HG03135 (cell line): ENCODE measurements around the gene GPC3.
"Not testable (repeated sequence)": the region's sequence is repeated elsewhere in the genome, so short reads cannot be mapped to it uniquely, and the experiment has no call there.

Experiments
- ATAC-seq: cut with Tn5 transposase; IDR thresholded peaks from one replicate; pipeline ENCODE4 v1.9.1; 2021; ENCODE audit warnings: mild to moderate bottlenecking, moderate library complexity; ENCODE audit not compliant: unreplicated experiment

GPC3 gene

GRCh38 chrX:133655275-133656265 lies 329.8 kb downstream of the GPC3 start:
- no peak for ATAC-seq

DNA sequence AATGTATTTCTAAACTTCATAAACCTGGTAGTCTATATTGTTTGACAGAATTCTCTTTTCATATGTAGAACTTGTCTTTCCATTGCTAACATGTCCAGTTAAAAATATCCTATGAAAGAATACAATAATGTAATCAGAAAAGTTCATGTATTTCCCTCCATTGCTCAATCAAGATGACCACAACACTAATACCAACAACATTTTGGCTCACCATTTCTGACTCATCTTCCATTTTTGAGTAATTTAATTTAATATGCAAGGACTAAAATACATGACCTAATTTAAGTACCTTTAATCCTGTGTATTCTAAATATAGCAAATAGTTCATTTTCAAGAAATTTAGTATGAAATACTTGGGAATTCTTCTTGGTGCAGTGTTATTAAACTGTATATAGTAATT lies 330.6 kb downstream of the GPC3 start:
- ATAC-seq, result no peak

DNA sequence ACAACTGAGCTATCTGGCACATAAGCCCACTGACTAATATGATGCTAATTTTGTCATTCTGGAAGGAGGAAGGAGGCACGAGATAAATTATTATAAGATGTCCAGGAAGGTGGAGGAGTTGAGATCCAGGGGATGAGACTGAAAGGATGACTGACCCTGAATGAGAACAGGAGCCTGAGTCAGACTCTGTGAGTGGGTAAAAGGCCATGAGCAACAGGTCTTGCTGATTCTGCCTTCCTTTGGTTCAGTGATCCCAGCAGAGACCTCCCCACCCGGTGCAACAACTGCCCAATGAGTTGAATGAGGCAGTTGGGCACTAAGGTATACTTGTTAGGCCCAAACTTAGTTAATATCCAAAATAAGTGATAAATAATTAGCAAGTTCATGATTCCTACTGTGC lies 332.0 kb downstream of the GPC3 start:
- no peak for ATAC-seq

- no peak for ATAC-seq
Observed at GRCh38 chrX:133652185-133652584, 333.2 kb downstream of the GPC3 start.

GRCh38 chrX:133650239-133650638 lies 335.2 kb downstream of the GPC3 start:
- no peak for ATAC-seq

DNA sequence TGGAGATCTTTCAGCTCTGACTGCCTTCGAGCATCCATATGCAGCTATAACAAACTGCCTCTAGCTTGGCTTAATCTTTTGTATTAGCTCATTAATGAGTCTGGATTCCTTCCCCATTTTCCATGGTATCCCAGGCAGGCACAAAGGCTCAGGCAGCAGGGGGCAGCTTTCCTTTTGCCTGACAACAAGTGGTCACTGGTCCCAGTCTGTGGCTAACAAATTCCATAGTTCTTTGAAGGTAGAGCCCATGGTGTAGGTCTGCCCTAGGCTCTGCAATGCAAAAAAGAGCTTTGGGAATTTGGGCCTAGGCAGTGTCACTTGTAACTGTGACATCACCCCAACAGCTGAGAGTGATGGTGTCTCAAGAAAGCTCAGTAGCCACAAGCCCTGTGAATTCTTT lies 335.7 kb downstream of the GPC3 start:
- no peak for ATAC-seq

DNA sequence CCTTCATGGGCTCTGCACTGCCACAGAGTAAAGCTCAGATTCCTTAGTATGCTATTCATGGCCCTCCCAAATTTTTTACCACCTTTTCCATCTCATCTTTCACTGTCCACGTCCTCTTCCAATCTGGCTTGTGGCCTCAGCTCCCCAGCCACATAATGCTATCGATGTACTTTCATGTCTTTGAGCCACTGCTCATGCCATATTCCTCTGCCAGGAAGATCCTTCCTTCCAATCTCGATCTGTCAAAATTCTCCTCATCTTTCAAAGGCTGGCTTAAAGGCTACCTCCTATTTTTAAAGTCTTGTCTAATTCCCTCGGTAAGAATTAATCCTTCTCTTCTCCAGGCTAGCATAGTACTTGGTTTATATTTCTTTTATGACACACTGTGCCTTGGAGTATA lies 336.8 kb downstream of the GPC3 start:
- no peak for ATAC-seq

DNA sequence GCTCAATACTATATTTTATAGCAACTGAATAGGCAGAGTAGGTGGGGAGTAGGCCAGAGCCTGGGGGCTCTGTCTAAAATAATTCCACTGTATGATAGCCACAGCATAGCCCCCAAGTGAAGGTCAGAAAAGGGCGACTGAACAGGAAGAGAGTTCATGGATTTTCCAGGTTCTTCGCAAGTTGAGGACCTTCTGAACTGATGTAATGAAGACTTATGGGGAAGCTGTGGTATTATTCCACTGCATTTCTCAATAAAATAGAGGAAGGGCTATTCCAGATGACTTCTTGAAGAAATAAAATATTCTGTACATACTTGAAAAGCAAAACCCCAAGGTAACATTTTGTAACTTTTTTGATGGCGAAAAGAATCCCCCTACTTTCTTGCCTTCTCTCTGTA lies 338.7 kb downstream of the GPC3 start:
- ATAC-seq, result no peak

- no peak for ATAC-seq
Observed at GRCh38 chrX:133645977-133646718, 339.2 kb downstream of the GPC3 start.

DNA sequence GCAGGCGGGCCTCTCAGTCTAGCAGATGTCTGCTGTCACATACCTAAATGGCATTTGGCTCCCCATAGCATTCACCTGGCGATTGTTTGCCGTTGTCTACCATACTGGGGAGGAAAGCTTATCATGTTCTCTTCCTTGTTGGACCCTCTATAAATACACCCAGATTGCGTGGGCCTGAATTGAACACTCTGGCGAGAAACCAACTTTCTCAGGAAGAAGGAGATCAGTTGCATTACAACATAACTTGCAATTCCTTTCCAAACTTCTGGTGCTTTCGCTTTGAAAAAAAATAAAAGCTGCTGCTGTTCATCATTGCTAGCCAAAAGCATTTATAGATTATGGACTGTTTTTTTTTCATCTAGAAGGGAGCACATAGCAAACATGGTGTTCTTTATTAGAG lies 340.1 kb downstream of the GPC3 start:
- no peak for ATAC-seq

- ATAC-seq, result no peak
Observed at GRCh38 chrX:133640161-133641015, 345.0 kb downstream of the GPC3 start.

DNA sequence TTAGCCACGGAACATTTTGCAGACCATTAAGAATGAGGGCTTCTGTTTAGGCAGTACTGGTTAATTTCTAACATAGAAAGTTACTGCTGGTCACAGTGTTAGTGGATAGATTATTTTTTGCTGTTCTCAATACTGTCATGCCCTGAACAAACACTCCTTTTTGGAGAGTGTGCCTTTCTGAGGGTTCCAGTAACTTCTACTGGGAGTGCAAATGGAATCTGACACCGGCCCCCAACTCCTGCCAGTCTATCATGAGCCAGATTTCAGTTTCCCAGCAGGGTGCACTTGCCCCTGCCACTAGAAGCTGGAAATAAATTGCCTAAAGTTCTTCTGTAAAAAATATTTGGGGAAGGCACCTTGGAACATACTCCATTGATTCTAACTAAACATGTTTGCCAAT lies 345.7 kb downstream of the GPC3 start:
- no peak for ATAC-seq

DNA sequence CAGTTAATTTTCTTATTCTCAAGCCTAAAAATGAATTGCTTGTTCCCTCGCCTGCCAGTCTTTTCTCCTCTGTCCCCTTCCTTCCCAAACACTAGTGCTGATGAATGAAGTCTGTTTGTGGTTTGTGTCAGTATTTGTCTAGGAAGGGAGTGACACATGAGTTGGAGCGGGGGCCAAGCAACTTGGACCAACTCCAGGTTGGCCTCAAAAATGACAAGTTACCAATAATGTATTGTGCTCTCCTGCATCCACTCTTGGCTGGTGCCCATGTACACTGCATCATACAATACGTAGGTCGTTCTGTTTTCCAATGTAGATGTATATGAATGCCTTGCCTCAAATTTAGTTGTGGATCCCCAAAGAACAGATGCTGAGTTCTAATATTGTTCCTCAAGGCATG lies 347.1 kb downstream of the GPC3 start:
- ATAC-seq, result no peak

DNA sequence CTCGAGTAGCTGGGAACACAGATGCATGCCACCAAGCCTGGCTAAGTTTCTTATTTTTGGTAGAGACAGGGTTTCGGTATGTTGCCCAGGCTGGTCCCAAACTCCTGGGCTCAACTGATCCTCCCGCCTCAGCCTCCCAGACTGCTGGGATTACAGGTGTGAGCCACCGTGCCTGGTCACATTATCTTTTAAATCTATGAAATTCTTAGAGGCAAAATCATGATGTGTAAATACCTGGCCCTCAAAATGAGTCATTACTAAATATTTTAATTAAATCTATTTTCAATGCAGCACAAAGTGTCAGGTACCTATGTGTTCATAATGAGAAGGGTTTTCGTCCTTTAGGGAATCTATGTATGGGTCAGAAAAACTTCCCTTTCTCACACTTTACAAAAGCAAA lies 347.6 kb downstream of the GPC3 start:
- ATAC-seq, result no peak

DNA sequence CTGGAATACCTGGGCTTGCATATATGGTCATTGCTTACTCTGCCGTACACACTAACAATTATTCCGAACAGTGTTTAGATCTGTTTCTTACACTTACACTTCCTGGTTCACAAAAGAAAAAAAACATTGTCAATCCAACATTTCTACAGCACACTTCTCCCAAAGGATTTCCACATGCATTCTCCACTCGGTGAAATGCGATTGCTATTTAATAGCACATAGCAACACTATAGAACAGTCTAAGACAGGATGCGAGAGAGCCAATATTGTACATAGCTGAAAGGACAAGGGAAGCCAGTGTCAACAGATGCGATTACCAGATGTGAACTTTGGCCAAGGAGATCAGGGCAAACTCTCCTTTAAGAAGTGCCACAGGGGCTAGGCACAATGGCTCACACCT lies 349.4 kb downstream of the GPC3 start:
- ATAC-seq, result no peak

DNA sequence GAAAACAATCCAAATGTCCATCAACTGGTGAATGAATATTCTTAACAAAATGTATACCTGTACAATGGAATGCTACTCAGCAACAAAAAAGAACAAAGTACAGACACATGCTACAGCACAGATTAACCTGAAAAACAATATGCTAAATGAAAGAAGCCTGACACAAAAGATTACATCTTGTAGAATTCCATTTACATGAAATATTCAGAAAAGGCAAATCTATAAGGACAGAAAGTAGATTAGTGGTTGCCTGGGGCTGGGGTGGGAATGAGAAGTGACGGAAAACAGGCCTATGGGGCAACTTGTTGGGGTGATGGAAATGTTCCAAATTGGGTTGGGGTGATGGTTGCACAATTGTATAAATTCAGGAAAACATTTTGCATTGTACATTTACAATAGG lies 351.0 kb downstream of the GPC3 start:
- no peak for ATAC-seq

DNA sequence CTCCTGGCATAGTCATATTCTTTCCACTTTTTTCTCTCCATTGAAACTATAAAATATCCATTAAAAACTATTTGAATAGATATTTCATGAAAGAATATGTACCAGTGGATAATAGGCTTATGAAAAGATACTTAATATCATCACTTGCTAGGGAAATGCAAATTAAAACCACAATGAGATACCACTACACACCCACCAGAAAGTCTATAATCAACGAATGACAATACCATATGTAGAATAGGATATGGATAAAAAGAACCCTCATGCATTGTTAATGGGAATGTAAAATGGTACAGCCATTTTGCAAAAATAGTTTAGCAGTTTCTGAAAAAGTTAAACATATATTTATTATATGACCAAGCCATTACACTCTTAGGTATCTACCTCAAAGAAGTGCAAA lies 351.4 kb downstream of the GPC3 start:
- ATAC-seq, result no peak

GRCh38 chrX:133633162-133633561 lies 352.2 kb downstream of the GPC3 start:
- ATAC-seq, result no peak

DNA sequence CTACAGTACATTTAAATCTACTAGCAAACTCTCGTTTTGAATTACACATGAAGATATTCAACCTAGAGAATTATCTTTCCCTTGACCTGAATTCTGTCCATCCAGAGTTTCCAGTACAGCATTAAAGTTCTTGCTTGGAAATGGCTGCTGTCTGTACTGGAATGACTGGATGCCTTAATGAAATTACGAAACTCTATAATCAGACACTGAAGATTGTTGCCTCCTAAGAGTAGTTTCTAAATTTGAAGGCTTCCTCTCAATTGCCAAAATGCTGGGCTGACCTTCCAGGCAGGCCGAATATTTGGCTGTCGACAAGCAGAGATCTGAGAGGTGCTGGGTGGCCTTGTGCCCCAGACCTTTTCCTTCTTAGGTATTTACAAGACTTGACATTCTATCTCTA lies 355.0 kb downstream of the GPC3 start:
- ATAC-seq, result no peak

- ATAC-seq, result no peak
Observed at GRCh38 chrX:133627673-133628072, 357.7 kb downstream of the GPC3 start.

DNA sequence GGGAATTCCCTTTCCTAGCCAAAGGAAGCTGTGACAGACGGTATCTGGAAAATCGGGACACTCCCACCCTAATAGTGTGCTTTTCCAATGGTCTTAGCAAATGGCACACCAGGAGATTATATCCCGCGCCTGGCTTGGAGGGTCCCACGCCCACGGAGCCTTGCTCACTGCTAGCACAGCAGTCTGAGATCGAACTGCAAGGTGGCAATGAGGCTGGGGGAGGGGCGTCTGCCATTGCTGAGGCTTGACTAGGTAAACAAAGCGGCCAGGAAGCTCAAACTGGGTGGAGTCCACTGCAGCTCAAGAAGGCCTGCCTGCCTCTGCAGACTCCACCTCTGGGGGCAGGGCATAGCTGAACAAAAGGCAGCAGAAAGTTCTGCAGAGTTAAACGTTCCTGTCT lies 364.0 kb downstream of the GPC3 start:
- ATAC-seq, result not testable (repeated sequence)
